A673 (cell line): ENCODE measurements around the gene CCS. TPM values are rescaled to one million over a fixed set of nuclear protein-coding genes. Genes with fewer than 3 reads are reported as not detected.
"Not testable (repeated sequence)": the region's sequence is repeated elsewhere in the genome, so short reads cannot be mapped to it uniquely, and the experiment has no call there.

Experiments used
- BruUV-seq: library from RNA; stranded (reverse); fragments of 400-500 nt; replicated peaks from 2 replicates; lab custom pipeline; 2021; lab: Mats Ljungman, UMichigan
- CTCF ChIA-PET: fragments of 300-600 bp; sonication (Branson Sonifier 250); formaldehyde crosslinking; loops from one replicate; lab custom pipeline; 2022; ENCODE audit warnings: antibody characterized with exemption; lab: Charles Lee
- POLR2A ChIA-PET: fragments of 300-600 bp; sonication (Branson Sonifier 250); formaldehyde crosslinking; loops from one replicate; lab custom pipeline; 2022; ENCODE audit warnings: antibody characterized with exemption; ENCODE audit not compliant: low non-redundant PET; lab: Charles Lee
- DNase-seq: peaks from one replicate; pipeline ENCODE4 v3.0.0-alpha.2; 2015; ENCODE audit warnings: low spot score
- H3K27ac ChIP-seq: fragments of 200-600 bp; sonication (generic); 2 replicates; pipeline ENCODE4 v1.5.1; 2016; ENCODE audit warnings: mixed run types, low read depth, mild to moderate bottlenecking, mixed read lengths, antibody characterized with exemption, low read length; ENCODE audit not compliant: poor library complexity, severe bottlenecking
- H3K27me3 ChIP-seq: fragments of 200-600 bp; sonication (generic); replicated peaks from 2 replicates; pipeline ENCODE4 v1.6.1; 2017; ENCODE audit warnings: mixed run types, low read depth, mild to moderate bottlenecking, mixed read lengths, antibody characterized with exemption, low read length; ENCODE audit not compliant: insufficient read depth, poor library complexity
- H3K36me3 ChIP-seq: fragments of 200-600 bp; sonication (generic); 2 replicates; pipeline ENCODE4 v1.6.1; 2016; ENCODE audit warnings: mixed run types, mild to moderate bottlenecking, mixed read lengths, antibody characterized with exemption, low read length; ENCODE audit not compliant: insufficient read depth, poor library complexity, severe bottlenecking
- H3K4me1 ChIP-seq: fragments of 200-600 bp; sonication (generic); 2 replicates; pipeline ENCODE4 v1.6.1; 2017; ENCODE audit warnings: mixed run types, mild to moderate bottlenecking, mixed read lengths, antibody characterized with exemption, low read length; ENCODE audit not compliant: insufficient read depth, poor library complexity, severe bottlenecking
- H3K4me3 ChIP-seq: fragments of 200-600 bp; sonication (generic); 2 replicates; pipeline ENCODE4 v1.5.1; 2016; ENCODE audit warnings: low read depth, mixed run types, mild to moderate bottlenecking, mixed read lengths, low read length; ENCODE audit not compliant: poor library complexity, severe bottlenecking
- H3K9me3 ChIP-seq: fragments of 200-600 bp; sonication (generic); 2 replicates; pipeline ENCODE4 v1.6.1; 2016; ENCODE audit warnings: mixed run types, low read depth, mild to moderate bottlenecking, mixed read lengths, antibody characterized with exemption, low read length; ENCODE audit not compliant: poor library complexity, severe bottlenecking
- CTCF ChIP-seq: fragments of 300-800, 200-600 bp; sonication (generic); conservative IDR thresholded peaks from 2 replicates; pipeline ENCODE4 v1.5.1; 2017; ENCODE audit warnings: low read depth, mild to moderate bottlenecking, antibody characterized with exemption, low read length, moderate library complexity, mixed read lengths
- EZH2 ChIP-seq: fragments of 200-600 bp; sonication (generic); IDR thresholded peaks from 2 replicates; pipeline ENCODE4 v1.6.1; 2017; ENCODE audit warnings: borderline replicate concordance, low read depth, mild to moderate bottlenecking, mixed read lengths, antibody characterized with exemption, low read length; ENCODE audit not compliant: poor library complexity, severe bottlenecking
- intact Hi-C: fragments of 100-400 bp; cut with micrococcal nuclease; formaldehyde crosslinking; loops from one replicate; pipeline ENCODE4 v1.10.0; 2022; ENCODE audit not compliant: unreplicated experiment
- total RNA-seq: library from RNA; stranded (reverse); gene quantifications from 2 replicates; pipeline ENCODE4 v1.2.3, GENCODE V29; 2021

CCS gene
- total RNA-seq, 1 experiment from 2014 or later: 43.8 TPM

GRCh38 chr11:66586136-66586535 lies 6.8 kb upstream of the CCS start:
- TF ChIP-seq CTCF (no peak), EZH2 (no peak)
- intact Hi-C loops: no loop called here
- no peaks in the 10 kb centered on the region for H3K9me3 ChIP-seq
- no peak overlapping the region for H3K4me3 ChIP-seq
- H3K36me3 ChIP-seq: no peaks in the 10 kb centered on the region
- H3K27me3 ChIP-seq: no peaks in the 10 kb centered on the region
- no peak overlapping the region for H3K27ac ChIP-seq
- no peak for DNase-seq
- no peaks in the 10 kb centered on the region for H3K4me1 ChIP-seq
- CTCF ChIA-PET: no interaction called here
- POLR2A ChIA-PET: no interaction called here
- BruUV-seq: no TSS peak

- BruUV-seq, H3K4me3 ChIP-seq, H3K27me3 ChIP-seq, intact Hi-C loops, DNase-seq, POLR2A ChIA-PET, CTCF ChIA-PET, H3K27ac ChIP-seq, H3K4me1 ChIP-seq, H3K9me3 ChIP-seq, H3K36me3 ChIP-seq: not testable (repeated sequence)
These were observed 3.7 kb upstream of the CCS start for GRCh38 chr11:66589315-66589714.

GRCh38 chr11:66589996-66590675 lies 2.8 kb upstream of the CCS start:
- no peaks in the 10 kb centered on the region for H3K27me3 ChIP-seq
- no peak overlapping the region for H3K27ac ChIP-seq
- H3K36me3 ChIP-seq: no peaks in the 10 kb centered on the region
- peaks cover 2% of the 10 kb centered on the region for H3K4me1 ChIP-seq
- no TSS peak for BruUV-seq
- no peak overlapping the region for H3K4me3 ChIP-seq
- H3K9me3 ChIP-seq: no peaks in the 10 kb centered on the region
- CTCF ChIA-PET: no interaction called here
- intact Hi-C loops: no loop called here
- POLR2A ChIA-PET: no interaction called here
- no peak for DNase-seq
- TF ChIP-seq CTCF: no peak
- TF ChIP-seq EZH2: no peak

- intact Hi-C loops: no loop called here
- Histone ChIP-seq H3K9me3 (no peaks in the 10 kb centered on the region), H3K4me3 (no peak overlapping the region), H3K27me3 (no peaks in the 10 kb centered on the region), H3K4me1 (peaks cover 9% of the 10 kb centered on the region), H3K27ac (no peak overlapping the region), H3K36me3 (no peaks in the 10 kb centered on the region)
- DNase-seq: no peak
- ChIA-PET CTCF (no interaction called here), POLR2A (no interaction called here)
- BruUV-seq: TSS peak; percentile 49
- no peak for TF ChIP-seq EZH2
- no peak for TF ChIP-seq CTCF
These were observed 1.8 kb upstream of the CCS start for GRCh38 chr11:66591175-66591574.
